Naive thymus-derived CD8-positive, alpha-beta T cell (primary cell): ENCODE measurements around the gene FAM72D. TPM values are rescaled to one million over a fixed set of nuclear protein-coding genes. Genes with fewer than 3 reads are reported as not detected.
"Not testable (repeated sequence)": the region's sequence is repeated elsewhere in the genome, so short reads cannot be mapped to it uniquely, and the experiment has no call there.

Experiments
- ATAC-seq, 2 donors: fragments of 150-1000 bp; cut with Tn5 transposase in 1 of 2; sonication (Bioruptor Pico), chemical (Tn5 transposase) in 1 of 2; 1 replicate in 1 of 2; 2 replicates in 1 of 2; pipeline ENCODE4 v1.10.0; 2021; ENCODE audit warnings: mild to moderate bottlenecking in 2 of 2, moderate library complexity in 2 of 2
- POLR2A ChIA-PET: fragments of 350-600 bp; sonication (Branson Sonifier 250); formaldehyde crosslinking; loops from one replicate; lab custom pipeline; 2021; ENCODE audit warnings: antibody characterized with exemption; lab: Charles Lee
- DNase-seq, 10 donors: peaks; one replicate each; pipeline versions ENCODE4 v3.0.0 to v3.0.0-alpha.2; 2020 to 2022
- H3K27ac Mint-ChIP-seq, 10 donors: one replicate each; pipeline ENCODE4 v1.8.0; 2020 to 2022; ENCODE audit warnings: mild to moderate bottlenecking in 10 of 10, mixed read lengths in 10 of 10, moderate library complexity in 4 of 10, inconsistent platforms in 1 of 10
- H3K27me3 Mint-ChIP-seq, 5 donors: one replicate each; pipeline ENCODE4 v1.8.0; 2021 to 2022; ENCODE audit warnings: mixed read lengths in 5 of 5
- H3K36me3 Mint-ChIP-seq, 3 donors: one replicate each; pipeline ENCODE4 v1.8.0; 2020 to 2022; ENCODE audit warnings: mixed read lengths in 3 of 3, mild to moderate bottlenecking in 2 of 3, inconsistent platforms in 1 of 3
- H3K4me1 Mint-ChIP-seq, 4 donors: one replicate each; pipeline ENCODE4 v1.8.0; 2021 to 2022; ENCODE audit warnings: mixed read lengths in 4 of 4
- H3K4me3 Mint-ChIP-seq, 10 donors: one replicate each; pipeline ENCODE4 v1.8.0; 2020 to 2022; ENCODE audit warnings: mild to moderate bottlenecking in 10 of 10, mixed read lengths in 10 of 10, moderate library complexity in 6 of 10, inconsistent platforms in 1 of 10
- H3K9me3 Mint-ChIP-seq, 9 donors: one replicate each; pipeline ENCODE4 v1.8.0; 2020 to 2022; ENCODE audit warnings: mixed read lengths in 9 of 9, mild to moderate bottlenecking in 3 of 9, inconsistent platforms in 1 of 9, moderate library complexity in 1 of 9
- polyA plus RNA-seq, 3 donors: library from polyadenylated mRNA; unstranded; fragments of 300-500 nt; fragmentation: Illumina TruSeq; gene quantifications; one replicate each; pipeline ENCODE4 v1.2.3, GENCODE V29; 2021
- total RNA-seq, 8 experiments: library from RNA in 2 of 8; stranded (reverse) in 2 of 8; gene quantifications; one replicate each; pipeline ENCODE4 v1.2.3 and lab custom pipeline; 2021 to 2026

The FAM72D gene
- total and polyA plus RNA-seq, 5 experiments from 2014 or later, result 0.31 TPM; not detected in 4

DNA sequence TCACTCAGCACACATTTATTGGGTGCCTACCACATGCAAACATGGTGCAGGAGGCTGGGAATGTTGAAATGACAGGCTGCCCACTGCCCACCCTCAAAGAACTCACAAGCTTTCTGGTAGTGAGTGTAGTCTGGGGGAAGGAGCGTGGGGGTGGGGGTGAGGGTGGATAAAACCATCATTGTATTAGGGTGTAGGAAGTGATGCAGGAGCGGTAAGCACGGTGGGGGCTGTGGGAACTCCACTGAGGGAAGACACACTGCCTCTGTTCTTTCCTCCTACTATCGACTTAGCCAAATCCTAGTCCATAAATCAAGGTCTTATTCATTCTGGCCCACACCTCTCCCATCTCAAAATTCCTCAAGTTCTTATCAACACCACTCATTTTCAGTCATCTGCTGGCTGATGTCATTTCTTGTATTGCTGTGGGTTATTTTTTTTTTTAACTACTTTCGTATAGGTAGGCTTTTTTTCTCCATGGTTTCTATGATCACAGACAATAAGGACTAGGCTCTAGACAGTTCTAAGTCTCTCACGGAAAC lies 21.7 kb upstream of the FAM72D start:
- not testable (repeated sequence) for DNase-seq, H3K9me3 Mint-ChIP-seq, H3K27me3 Mint-ChIP-seq

DNA sequence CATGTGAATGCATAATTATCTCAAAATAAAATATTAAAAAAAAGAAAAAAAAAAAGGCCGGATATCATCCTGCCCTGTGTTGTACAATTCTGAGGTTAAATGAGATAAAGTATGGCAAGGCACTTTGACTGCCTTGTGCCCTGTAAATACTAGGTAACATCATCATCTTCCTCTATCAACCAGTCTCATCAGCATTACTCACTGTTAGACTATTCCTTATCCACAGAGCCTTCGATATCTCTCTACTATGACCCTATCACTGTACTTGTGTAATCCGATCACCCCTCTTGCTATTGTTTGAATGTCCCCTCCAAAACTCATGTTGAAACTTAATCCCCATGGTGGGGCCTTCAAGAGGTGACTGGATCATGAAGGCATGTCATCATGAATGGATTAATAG lies 18.9 kb upstream of the FAM72D start:
- POLR2A ChIA-PET, H3K4me3 Mint-ChIP-seq, H3K27me3 Mint-ChIP-seq, H3K36me3 Mint-ChIP-seq, H3K27ac Mint-ChIP-seq, DNase-seq, H3K9me3 Mint-ChIP-seq, ATAC-seq, H3K4me1 Mint-ChIP-seq: not testable (repeated sequence)

More for the DNA sequence above, 21.7 kb upstream of the FAM72D start:
- POLR2A ChIA-PET, H3K36me3 Mint-ChIP-seq, H3K27ac Mint-ChIP-seq, H3K4me1 Mint-ChIP-seq, ATAC-seq, H3K4me3 Mint-ChIP-seq: not testable (repeated sequence)

DNA sequence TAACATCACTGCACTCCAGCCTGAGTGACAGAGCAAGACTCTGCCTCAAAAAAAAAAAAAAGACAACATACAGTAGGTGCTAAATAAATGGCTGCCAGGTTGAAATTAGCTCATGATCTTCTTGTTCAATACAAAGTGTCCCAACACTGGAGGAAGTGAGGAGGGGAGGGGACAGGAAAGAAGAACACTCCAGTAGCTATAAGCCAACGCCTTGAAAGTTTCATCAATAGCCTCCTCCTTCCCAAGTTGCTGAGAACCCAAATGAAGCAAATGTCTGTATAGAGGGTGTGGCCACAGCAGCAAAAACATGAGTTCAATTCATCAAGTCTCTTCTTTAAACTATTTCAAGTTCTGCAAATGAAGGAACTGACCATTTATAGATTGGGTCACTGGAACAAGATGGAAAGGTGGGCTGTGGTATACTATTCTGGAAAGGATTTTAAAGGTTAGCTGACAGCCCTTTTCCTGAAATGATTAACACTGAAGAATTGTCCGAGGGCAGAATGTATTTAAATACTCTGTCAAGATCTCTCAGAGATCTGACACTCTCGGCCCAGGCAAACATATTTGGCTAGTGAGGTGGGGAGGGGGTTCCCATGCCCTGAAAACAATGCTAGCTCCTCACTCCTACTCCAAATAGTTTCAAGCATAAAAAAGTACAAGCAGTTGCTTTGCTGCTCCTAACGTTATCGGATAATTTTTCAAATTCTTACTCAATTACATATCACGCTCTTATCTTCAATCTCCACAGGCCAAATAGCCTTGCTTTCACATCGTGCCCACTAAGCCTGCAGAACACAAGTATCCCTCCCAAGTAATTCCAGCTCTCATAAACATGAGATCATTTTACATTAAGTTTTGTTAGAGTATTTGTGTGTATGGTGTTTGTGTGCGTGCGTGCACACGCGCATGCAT lies 17.6 kb upstream of the FAM72D start:
- H3K36me3 Mint-ChIP-seq, POLR2A ChIA-PET, DNase-seq, H3K4me3 Mint-ChIP-seq, H3K27me3 Mint-ChIP-seq, H3K4me1 Mint-ChIP-seq, H3K27ac Mint-ChIP-seq, ATAC-seq, H3K9me3 Mint-ChIP-seq: not testable (repeated sequence)

DNA sequence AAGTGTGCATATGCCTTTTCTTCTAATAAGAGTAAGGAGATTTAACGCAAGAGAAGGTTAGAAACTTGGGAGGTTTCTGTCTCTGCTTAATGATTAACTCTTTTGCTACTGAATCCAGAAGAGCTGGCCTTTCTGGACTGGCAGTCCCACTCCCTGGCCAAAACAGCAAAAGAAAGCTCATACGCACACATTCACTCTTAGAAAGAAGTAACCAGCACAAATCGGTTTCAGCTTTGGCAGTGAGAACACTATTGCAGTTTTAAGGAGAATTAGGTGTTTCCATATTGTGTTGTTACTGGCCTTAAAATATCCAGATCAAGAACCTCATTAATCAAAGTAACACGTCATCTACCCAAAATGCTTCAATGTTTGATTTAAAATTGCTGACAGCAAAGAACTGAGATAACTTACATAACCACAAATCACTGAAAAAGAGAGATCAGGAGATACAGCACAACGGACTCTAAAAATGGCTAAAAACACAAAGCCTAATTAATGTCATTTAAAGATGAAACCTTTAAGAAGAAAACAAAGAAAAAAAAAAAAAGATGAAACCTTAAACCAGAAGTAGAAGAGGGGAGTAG lies 16.9 kb upstream of the FAM72D start:
- POLR2A ChIA-PET, ATAC-seq, H3K9me3 Mint-ChIP-seq, H3K4me1 Mint-ChIP-seq, H3K4me3 Mint-ChIP-seq, H3K27ac Mint-ChIP-seq, DNase-seq, H3K27me3 Mint-ChIP-seq, H3K36me3 Mint-ChIP-seq: not testable (repeated sequence)

DNA sequence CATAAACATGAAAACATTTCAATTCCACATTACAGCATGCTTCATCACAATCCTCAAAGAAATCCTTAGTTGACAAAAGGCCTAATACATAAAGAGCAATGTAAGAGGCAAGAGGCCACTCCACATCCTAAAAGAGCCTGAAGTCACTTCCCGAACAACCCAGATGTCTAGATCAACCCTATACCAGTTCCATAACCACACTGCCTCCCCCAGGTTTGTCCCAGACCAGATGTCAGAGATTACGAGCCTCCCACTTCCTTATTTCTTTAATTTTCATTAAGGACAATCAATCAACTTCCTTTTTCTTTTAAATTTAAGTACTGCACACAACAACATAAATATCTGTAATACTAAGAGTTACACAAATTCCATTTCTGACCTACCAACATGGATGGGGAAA lies 16.0 kb upstream of the FAM72D start:
- H3K9me3 Mint-ChIP-seq, ATAC-seq, H3K4me3 Mint-ChIP-seq, H3K4me1 Mint-ChIP-seq, DNase-seq, H3K36me3 Mint-ChIP-seq, H3K27me3 Mint-ChIP-seq, POLR2A ChIA-PET, H3K27ac Mint-ChIP-seq: not testable (repeated sequence)

DNA sequence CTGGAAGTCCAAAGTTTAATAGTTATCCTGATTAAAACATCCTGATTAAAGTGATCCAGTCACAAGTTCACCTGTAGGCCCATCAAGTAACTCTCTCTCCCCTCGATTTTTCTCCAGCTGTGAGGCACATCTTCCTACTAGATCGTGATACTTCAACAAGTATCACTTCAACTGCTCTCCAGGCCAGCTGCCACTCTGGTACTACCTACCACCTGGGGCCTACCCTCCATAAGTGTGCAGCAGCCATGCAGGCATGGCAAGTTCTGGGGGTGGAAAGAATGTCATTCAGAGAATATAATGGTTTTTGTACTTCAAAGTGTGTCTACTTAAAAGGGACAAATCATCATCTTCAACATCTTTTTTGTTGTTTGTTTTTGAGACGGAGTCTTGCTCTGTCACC lies 15.6 kb upstream of the FAM72D start:
- H3K27me3 Mint-ChIP-seq, H3K27ac Mint-ChIP-seq, H3K36me3 Mint-ChIP-seq, H3K4me1 Mint-ChIP-seq, POLR2A ChIA-PET, DNase-seq, H3K4me3 Mint-ChIP-seq, ATAC-seq, H3K9me3 Mint-ChIP-seq: not testable (repeated sequence)

DNA sequence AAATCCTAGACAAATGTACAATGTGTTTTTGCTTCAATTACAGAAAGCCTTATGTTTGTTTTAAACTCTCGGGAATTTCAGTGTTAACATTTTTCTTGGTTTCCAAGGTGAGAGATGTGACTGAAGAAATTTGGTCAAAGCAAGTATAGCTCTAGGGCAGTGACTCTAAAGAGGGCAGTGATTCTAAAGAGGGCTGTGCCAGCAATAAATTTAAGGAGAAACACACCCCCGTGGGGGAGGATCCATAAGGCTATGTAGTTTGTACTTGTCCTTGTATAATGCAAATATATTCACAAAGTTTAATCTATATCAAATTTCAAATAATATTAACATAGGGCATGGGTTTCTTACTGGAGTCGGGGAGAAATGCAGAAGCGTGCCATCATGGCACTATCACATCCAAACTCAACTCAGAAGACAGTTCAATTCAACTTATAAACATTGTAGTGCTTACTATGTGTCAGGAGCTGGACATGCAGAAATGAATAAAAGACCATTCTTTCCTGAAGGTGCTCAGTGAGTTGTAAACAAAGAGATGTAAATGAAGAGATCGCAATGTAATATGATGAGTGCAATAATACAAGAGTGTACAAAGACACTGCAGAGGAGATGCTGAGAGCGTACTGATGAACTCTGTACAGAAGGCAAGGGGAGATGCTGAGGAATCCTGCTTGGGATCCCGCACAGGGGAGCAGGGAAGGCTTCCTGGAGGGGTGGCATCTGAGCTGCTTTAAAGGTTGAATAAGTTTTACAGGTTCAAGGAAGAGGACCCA lies 13.1 kb upstream of the FAM72D start:
- H3K4me3 Mint-ChIP-seq, H3K9me3 Mint-ChIP-seq, DNase-seq, H3K36me3 Mint-ChIP-seq, H3K4me1 Mint-ChIP-seq, ATAC-seq, POLR2A ChIA-PET, H3K27me3 Mint-ChIP-seq: not testable (repeated sequence)
- H3K27ac Mint-ChIP-seq, result peak overlapping the region in 1 of 10 donors; percentile 57

DNA sequence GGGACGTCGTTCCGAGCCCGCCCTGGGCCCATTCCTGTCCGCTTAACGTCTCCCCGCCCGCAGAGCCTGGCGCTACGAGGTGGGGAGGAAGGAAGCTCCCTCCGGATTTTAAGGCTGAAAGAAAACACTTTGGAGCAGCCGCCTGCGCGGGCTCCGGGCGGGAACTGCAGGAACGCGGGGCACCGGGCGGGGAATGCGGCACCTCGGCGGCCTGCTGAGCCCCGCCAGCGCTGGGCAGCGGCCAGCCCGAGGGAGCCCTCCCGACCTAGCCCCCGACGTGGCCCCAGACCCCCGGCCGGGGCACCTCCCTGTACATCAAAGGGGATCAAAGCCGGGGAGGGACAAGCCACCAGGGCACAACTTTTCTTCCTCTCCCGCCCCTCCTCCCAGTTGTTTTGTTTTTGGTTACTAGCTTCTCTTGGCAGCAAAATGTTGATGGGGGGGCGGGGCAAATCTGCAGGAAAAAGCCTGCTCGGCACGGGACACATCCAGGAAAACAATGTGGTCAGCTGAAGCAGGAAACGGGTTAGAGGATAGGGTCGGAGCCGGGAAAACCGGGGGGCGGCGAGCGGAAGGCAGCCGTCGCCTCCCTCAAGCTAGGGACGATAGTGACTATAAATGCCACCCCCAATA lies 2.1 kb upstream of the FAM72D start:
- H3K9me3 Mint-ChIP-seq, H3K27me3 Mint-ChIP-seq, POLR2A ChIA-PET, ATAC-seq, H3K36me3 Mint-ChIP-seq, H3K4me1 Mint-ChIP-seq: not testable (repeated sequence)
- Mint-ChIP-seq H3K4me3 (peak overlapping the region; percentile 84 to 93 (median 90)), H3K27ac (peak overlapping the region in 3 of 10 donors; percentile 59 to 80 (median 75))
- DNase-seq, result peak in 4 of 10 donors; percentile 4 to 41 (median 6)

DNA sequence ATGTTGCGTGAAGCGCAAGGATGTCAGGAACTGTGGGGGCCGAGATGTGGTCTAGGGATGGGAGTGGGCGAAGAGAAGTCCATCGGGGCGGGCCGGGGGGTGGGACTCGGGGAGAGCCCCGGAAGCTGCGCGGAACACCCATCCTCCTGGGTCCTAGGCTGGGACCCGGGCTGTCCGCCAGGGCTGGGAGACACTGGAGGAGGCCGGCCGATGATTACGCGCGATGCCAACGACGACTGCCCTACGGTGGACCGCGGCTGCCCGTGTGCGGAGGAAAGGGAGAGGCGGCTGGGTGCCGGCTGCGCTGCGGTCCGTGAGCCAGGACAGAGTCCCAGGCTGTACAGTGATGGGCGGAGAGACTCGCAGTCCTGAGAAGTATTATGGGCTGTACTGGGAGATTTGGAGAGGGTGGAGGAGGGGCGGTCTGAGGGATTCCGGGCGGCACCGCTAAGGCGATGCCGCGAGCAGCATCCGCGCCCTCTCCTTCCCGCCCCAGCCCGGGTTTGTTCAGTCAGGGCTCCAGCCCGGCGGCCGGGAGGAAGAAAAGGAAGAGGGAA lies 1.0 kb upstream of the FAM72D start:
- ATAC-seq (peak in 1 of 2 donors; percentile 3), DNase-seq (peak in 4 of 10 donors; percentile 5 to 16 (median 10))
- H3K27me3 Mint-ChIP-seq, POLR2A ChIA-PET, H3K36me3 Mint-ChIP-seq, H3K9me3 Mint-ChIP-seq, H3K4me1 Mint-ChIP-seq, H3K27ac Mint-ChIP-seq: not testable (repeated sequence)
- peak overlapping the region in 5 of 10 donors; percentile 25 to 66 (median 38) for H3K4me3 Mint-ChIP-seq

DNA sequence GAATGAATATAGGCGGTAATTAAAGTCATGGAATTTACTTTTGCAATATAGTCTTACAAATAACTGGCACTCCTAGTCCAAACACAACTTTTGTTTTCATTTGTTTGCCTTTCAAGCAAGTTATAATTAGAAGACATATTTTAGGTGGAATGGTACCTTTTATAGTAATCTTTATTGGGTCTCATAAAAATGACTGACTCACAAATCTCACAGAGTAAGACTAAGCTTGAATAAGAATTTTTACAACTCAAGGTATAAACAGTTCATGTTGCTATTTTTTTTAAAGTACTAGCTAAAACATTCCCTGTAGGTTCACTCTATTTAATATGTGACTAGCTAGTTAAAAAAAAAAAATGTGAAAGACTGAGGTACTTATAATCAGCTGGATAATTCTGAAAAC lies 6.0 kb downstream of the FAM72D start:
- H3K4me3 Mint-ChIP-seq, ATAC-seq, H3K27me3 Mint-ChIP-seq, H3K9me3 Mint-ChIP-seq, H3K27ac Mint-ChIP-seq, DNase-seq, POLR2A ChIA-PET, H3K4me1 Mint-ChIP-seq, H3K36me3 Mint-ChIP-seq: not testable (repeated sequence)

DNA sequence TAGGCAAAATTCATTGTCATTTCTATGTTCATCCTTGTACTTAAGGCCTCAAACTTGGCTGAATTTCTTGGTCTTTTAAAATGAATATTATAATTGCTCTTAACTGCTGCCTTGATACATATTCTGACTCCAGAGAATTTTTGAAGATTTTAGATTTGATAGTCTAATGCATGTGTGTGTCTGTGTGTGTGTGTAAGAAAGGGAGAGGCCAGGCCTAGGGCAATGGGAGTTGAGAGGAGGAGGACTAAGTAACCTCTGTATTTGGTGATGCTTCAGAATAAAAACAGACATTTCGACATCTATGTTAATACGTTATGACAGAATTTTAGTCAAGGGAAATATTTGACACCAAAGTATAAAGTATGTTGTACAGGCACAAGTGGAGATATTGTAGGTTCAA lies 7.5 kb downstream of the FAM72D start:
- POLR2A ChIA-PET, H3K4me1 Mint-ChIP-seq, H3K36me3 Mint-ChIP-seq, H3K27me3 Mint-ChIP-seq, H3K9me3 Mint-ChIP-seq, DNase-seq, H3K4me3 Mint-ChIP-seq, H3K27ac Mint-ChIP-seq, ATAC-seq: not testable (repeated sequence)

DNA sequence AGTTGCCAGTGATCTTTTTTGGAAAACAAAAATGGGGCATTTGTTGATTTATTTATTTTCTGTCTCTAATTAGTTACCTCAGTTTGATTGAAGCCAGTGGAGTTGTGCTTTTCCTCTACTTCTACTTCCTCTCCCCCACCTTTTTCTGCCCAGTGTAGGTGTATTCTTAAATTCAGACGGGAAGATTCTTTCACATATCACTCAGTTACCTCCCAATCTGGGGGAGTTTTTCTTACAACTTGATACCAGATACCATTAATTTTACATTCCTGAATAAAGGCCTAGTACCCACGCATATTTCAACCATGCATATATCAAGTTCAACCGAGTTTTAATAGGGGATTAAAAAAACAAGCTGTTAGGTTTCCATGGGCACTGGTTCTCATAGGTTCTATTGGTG lies 15.9 kb downstream of the FAM72D start:
- DNase-seq, H3K36me3 Mint-ChIP-seq, H3K9me3 Mint-ChIP-seq, H3K4me3 Mint-ChIP-seq, ATAC-seq, H3K4me1 Mint-ChIP-seq, H3K27me3 Mint-ChIP-seq, H3K27ac Mint-ChIP-seq, POLR2A ChIA-PET: not testable (repeated sequence)
